ENCODE measurements around the gene SPDEF.

The SPDEF gene

DNA sequence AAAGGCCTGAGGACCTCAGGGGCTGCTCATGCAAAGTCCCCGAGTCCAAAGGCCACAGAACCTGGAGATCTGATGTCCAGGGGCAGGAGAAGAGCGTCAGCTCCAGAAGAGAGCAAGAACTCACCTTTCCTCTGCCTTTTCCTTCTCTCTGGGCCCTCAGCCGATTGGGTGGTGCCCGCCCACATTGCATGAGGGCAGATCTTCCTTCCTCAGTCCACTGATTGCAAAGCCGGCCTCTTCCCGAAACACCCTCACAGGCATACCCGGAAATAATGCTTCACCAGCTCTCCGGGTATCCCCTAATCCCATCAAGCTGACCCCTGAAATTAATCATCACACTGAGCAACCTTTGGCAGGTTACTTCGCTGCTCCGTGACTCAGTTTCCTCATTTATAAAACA lies 33.4 kb downstream of the SPDEF start:
- DNase-seq (ENCODE audit: low read depth, low spot score) = no peak
- TF ChIP-seq, protein P1, sequence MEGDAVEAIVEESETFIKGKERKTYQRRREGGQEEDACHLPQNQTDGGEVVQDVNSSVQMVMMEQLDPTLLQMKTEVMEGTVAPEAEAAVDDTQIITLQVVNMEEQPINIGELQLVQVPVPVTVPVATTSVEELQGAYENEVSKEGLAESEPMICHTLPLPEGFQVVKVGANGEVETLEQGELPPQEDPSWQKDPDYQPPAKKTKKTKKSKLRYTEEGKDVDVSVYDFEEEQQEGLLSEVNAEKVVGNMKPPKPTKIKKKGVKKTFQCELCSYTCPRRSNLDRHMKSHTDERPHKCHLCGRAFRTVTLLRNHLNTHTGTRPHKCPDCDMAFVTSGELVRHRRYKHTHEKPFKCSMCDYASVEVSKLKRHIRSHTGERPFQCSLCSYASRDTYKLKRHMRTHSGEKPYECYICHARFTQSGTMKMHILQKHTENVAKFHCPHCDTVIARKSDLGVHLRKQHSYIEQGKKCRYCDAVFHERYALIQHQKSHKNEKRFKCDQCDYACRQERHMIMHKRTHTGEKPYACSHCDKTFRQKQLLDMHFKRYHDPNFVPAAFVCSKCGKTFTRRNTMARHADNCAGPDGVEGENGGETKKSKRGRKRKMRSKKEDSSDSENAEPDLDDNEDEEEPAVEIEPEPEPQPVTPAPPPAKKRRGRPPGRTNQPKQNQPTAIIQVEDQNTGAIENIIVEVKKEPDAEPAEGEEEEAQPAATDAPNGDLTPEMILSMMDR (IDR thresholded peaks at IDR 0.05; ENCODE audit: insufficient read depth, low read length, missing control alignments) = no peak
- no peak overlapping the region for H3K4me3 ChIP-seq (ENCODE audit: low read depth, low read length)
- ChIA-PET POLR2A (no interaction called here), CTCF (interaction anchor here (0.9 to 1.5 kb wide), 2 partner anchors 71 to 86 kb away, joined by 3 read pairs; no protein-coding TSS in a partner anchor)

DNA sequence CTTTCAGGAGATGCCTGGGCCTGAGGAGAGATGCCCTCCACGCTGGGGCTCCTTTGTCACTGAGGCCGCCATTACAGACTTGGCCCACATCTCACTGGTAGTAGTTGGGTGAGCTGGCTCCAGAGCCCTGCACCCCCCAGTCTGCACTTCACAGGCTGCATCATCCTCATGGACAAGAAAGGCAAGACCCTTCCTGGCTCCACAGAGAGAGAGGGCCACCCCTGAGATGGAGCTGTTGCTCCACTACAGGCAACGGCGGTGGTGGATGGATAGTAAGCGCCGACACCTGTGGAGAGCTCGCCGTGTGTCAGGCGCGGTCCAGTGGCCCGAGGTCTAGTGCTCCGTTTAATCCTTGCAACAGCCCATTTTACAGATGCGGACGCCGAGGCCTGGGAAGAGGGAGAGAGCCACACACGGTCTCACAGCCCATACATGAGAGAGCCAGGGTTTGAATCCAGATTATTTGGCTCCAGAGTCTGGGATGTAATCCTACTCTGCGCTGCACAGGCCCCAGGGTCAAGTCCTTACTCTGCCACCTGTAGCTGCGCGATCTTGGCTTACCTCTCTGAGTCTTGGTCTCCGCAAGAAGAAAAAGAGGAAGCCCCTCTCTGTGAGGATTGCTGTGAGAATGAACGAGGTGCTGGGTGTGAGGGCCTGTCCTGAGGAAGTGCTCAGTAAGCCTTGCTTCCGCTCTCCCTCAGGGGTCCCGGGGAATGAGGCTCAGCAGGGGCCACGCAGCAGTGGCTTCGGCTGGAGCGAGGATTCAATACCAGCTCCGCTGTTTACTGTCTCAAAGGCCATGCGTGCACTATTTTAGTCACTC lies 34.5 kb downstream of the SPDEF start:
- ChIA-PET POLR2A (no interaction called here), CTCF (interaction anchor here (1.5 kb wide), 1 partner anchor 88 kb away, joined by 3 read pairs; no protein-coding TSS in a partner anchor)
- H3K4me3 ChIP-seq (ENCODE audit: low read depth, low read length) = no peak overlapping the region
- DNase-seq (ENCODE audit: low read depth, low spot score) = no peak
- TF ChIP-seq, protein P1 (IDR thresholded peaks at IDR 0.05; ENCODE audit: insufficient read depth, low read length, missing control alignments) = no peak

DNA sequence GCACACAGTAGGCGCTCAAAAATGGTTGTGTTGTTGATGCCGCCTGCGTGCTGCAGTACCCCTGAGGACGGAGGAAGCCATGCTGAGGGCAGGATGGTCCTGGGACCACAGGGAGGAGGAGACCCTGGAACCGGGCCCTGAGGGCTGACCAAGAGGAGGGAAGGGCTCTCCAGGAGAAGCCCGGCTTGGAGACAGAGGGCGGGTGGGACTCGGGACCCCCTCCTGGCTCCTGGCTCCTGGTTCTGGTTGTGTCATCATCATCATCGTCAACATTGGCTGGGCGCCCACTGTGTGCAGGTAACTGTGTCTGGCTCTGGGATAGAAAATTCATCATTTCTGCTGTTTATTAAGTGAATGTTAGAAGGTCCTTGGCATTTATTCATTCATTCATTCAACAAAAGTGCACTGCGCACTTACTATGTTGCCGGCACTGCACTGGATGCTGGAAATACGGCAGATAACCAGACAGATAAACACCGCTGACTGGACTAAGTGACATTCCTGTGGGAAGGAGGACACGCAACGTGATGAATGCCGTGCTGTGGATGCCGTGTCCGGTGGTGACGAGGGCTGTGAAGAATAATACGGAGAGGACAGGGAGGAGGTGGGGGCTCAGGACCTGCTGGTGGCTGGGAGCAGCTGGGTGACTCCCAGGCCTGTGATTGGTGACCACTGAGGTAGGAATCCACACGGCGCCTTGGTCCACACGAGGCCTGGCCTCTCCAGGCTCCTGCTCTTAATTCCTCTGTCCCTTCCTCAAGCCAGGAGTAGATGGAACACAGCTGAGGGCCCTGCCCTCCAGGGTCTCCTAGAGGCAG lies 35.3 kb downstream of the SPDEF start:
- no peak overlapping the region for H3K4me3 ChIP-seq (ENCODE audit: low read depth, low read length)
- TF ChIP-seq, protein P1 (IDR thresholded peaks at IDR 0.05; ENCODE audit: insufficient read depth, low read length, missing control alignments) = no peak
- POLR2A ChIA-PET = no interaction called here
- CTCF ChIA-PET = no interaction called here
- DNase-seq (ENCODE audit: low read depth, low spot score) = no peak

DNA sequence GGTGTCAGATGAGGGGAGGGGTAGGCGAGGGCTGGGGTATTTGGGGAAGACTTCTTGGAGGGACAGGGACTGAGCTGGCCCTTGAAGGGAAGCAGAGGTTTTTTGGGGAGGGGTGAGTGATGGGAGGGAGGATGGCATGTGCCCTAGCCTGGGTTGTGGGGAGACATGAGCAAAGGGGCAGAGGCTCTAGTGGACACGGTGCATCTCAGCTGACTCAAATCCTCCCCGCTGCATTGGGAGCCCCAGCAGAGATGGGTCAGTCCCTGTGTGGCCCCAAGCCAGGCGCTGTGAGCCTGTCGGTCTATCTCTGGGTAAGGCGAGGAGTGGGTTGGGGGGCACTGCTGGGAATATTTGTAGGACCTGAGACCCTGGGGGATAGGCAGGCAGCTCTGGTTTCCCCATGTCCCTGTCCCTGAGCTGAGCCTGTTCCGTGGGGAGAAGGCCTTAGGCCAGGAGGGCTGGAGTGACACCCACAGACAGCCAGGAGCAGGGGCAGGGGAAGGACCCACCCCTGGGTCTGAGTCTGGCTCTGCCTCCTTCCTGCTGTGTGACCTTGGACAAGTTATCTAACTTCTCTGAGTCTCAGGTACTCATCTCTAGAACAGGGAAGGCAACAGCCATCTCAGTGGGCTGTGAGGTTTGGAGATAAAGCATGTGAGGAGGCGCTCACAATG lies 36.0 kb downstream of the SPDEF start:
- no peak for DNase-seq (ENCODE audit: low read depth, low spot score)
- CTCF ChIA-PET = interaction anchor here (1.3 kb wide), 1 partner anchor 11 kb away, joined by 3 read pairs; no protein-coding TSS in a partner anchor
- H3K4me3 ChIP-seq (ENCODE audit: low read depth, low read length) = no peak overlapping the region
- POLR2A ChIA-PET = no interaction called here
- TF ChIP-seq, protein P1 (IDR thresholded peaks at IDR 0.05; ENCODE audit: insufficient read depth, low read length, missing control alignments) = no peak

DNA sequence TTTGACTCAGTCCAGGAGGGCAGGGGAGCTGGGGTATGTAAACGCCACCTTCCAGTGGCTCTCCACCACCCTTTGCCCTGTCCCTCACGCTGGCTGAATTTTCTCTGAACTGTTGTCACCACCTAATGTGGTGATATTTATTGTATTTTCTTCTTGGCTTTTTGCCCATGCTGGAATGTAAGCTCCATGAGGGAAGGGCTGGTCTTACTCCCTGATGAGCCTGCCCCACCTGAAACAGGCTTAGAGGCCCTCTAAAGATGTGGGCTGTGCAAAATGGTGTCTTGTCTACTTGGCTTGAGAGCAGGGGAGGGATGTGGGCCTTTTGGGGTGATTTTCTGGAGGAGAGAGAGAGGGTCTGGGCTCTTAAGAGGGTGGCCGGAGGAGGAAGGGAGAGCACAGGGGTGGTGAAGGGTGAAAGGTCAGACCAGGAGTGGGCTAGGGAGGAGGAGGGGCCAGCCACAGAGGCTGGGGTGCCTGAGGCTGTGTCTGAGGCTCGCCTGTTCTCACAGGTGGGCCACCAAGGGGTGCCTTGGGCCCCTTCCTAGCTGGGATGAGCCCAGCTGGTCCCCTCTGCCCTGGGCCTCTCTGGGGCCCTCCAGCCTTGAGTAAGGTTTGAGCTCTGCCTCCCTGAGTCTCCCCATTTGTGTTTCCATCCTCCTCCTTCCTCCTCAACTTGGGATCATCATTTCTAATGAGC lies 37.3 kb downstream of the SPDEF start:
- POLR2A ChIA-PET = no interaction called here
- no peak for DNase-seq (ENCODE audit: low read depth, low spot score)
- TF ChIP-seq, protein P1 (IDR thresholded peaks at IDR 0.05; ENCODE audit: insufficient read depth, low read length, missing control alignments) = no peak
- H3K4me3 ChIP-seq (ENCODE audit: low read depth, low read length) = no peak overlapping the region
- CTCF ChIA-PET = interaction anchor here (1.3 to 9.0 kb wide), 2 partner anchors 7 to 10 kb away, joined by 3 to 42 read pairs; no protein-coding TSS in a partner anchor

Measured in AG04449 (cell line).